H9 (cell line): ENCODE measurements around the gene ADAMTS17. TPM values are rescaled to one million over a fixed set of nuclear protein-coding genes. Genes with fewer than 3 reads are reported as not detected.

Source experiments
- DNase-seq: peaks from one replicate; pipeline ENCODE4 v3.0.0-alpha.2; 2017
- H2AFZ ChIP-seq: one replicate; pipeline ENCODE4 v1.6.1; 2013; ENCODE audit warnings: mild to moderate bottlenecking, low read length, control low read depth, moderate library complexity
- H2AK5ac ChIP-seq: 2 replicates; pipeline ENCODE4 v1.6.1; 2013; ENCODE audit warnings: low read length, control low read depth, mixed read lengths; ENCODE audit not compliant: insufficient read length
- H2BK120ac ChIP-seq: one replicate; pipeline ENCODE4 v1.6.1; 2013; ENCODE audit warnings: low read depth, mild to moderate bottlenecking, low read length, control low read depth, inconsistent platforms; ENCODE audit not compliant: poor library complexity, severe bottlenecking
- H2BK12ac ChIP-seq: 2 replicates; pipeline ENCODE4 v1.6.1; 2013; ENCODE audit warnings: low read length, control low read depth, mixed read lengths, low read depth; ENCODE audit not compliant: insufficient read length
- H2BK15ac ChIP-seq: 2 replicates; pipeline ENCODE4 v1.6.1; 2013; ENCODE audit warnings: low read depth, low read length, control low read depth
- H2BK20ac ChIP-seq: one replicate; pipeline ENCODE4 v1.6.1; 2013; ENCODE audit warnings: low read depth, mild to moderate bottlenecking, low read length, control low read depth, inconsistent platforms; ENCODE audit not compliant: poor library complexity, severe bottlenecking
- H2BK5ac ChIP-seq: 2 replicates; pipeline ENCODE4 v1.6.1; 2013; ENCODE audit warnings: low read length, control low read depth, mixed read lengths; ENCODE audit not compliant: insufficient read length
- H3K14ac ChIP-seq: 2 replicates; pipeline ENCODE4 v1.6.1; 2013; ENCODE audit warnings: low read length, control low read depth; ENCODE audit not compliant: insufficient read depth
- H3K18ac ChIP-seq: 2 replicates; pipeline ENCODE4 v1.6.1; 2013; ENCODE audit warnings: low read depth, mild to moderate bottlenecking, mixed read lengths, low read length, control low read depth; ENCODE audit not compliant: insufficient read length
- H3K23ac ChIP-seq: 2 replicates; pipeline ENCODE4 v1.6.1; 2013; ENCODE audit warnings: low read length, control low read depth, mixed read lengths, low read depth; ENCODE audit not compliant: insufficient read length
- H3K23me2 ChIP-seq: 2 replicates; pipeline ENCODE4 v1.6.1; 2013; ENCODE audit warnings: low read depth, mild to moderate bottlenecking, mixed read lengths, low read length, control low read depth; ENCODE audit not compliant: insufficient read length, poor library complexity, severe bottlenecking
- H3K27ac ChIP-seq: 2 replicates; pipeline ENCODE4 v1.5.1; 2013; ENCODE audit warnings: low read length, control low read depth, mixed read lengths, low read depth; ENCODE audit not compliant: insufficient read length
- H3K27me3 ChIP-seq: 2 replicates; pipeline ENCODE4 v1.6.1; 2013; ENCODE audit warnings: low read length, control low read depth, inconsistent platforms; ENCODE audit not compliant: insufficient read depth
- H3K4ac ChIP-seq: 2 replicates; pipeline ENCODE4 v1.6.1; 2013; ENCODE audit warnings: low read depth, mild to moderate bottlenecking, control low read depth, inconsistent platforms, low read length, moderate library complexity
- H3K4me1 ChIP-seq: 2 replicates; pipeline ENCODE4 v1.6.1; 2013; ENCODE audit warnings: low read length, control low read depth, inconsistent platforms; ENCODE audit not compliant: insufficient read depth
- H3K4me2 ChIP-seq: 2 replicates; pipeline ENCODE4 v1.6.1; 2013; ENCODE audit warnings: low read length, control low read depth, mixed read lengths; ENCODE audit not compliant: insufficient read length, insufficient read depth
- H3K56ac ChIP-seq: 2 replicates; pipeline ENCODE4 v1.6.1; 2013; ENCODE audit warnings: low read depth, mild to moderate bottlenecking, mixed read lengths, low read length, control low read depth; ENCODE audit not compliant: insufficient read length
- H3K79me1 ChIP-seq: 2 replicates; pipeline ENCODE4 v1.6.1; 2013; ENCODE audit warnings: low read depth, mild to moderate bottlenecking, moderate library complexity, low read length, control low read depth, inconsistent platforms; ENCODE audit not compliant: insufficient read depth, poor library complexity, severe bottlenecking
- H3K79me2 ChIP-seq: 2 replicates; pipeline ENCODE4 v1.6.1; 2013; ENCODE audit warnings: low read length, control low read depth, inconsistent platforms; ENCODE audit not compliant: insufficient read depth
- H3K9ac ChIP-seq: 2 replicates; pipeline ENCODE4 v1.6.1; 2013; ENCODE audit warnings: low read length, control low read depth, mixed read lengths; ENCODE audit not compliant: insufficient read length; ENCODE audit errors: extremely low read depth
- H3K9me3 ChIP-seq: one replicate; pipeline ENCODE4 v1.6.1; 2013; ENCODE audit warnings: low read depth, low read length, inconsistent platforms; ENCODE audit not compliant: control insufficient read depth
- H3T11ph ChIP-seq: one replicate; pipeline ENCODE4 v1.6.1; 2013; ENCODE audit warnings: mild to moderate bottlenecking, low read length, control low read depth, inconsistent platforms
- H4K20me1 ChIP-seq: one replicate; pipeline ENCODE4 v1.6.1; 2013; ENCODE audit not compliant: control insufficient read depth, insufficient read length, insufficient read depth
- H4K5ac ChIP-seq: 2 replicates; pipeline ENCODE4 v1.6.1; 2013; ENCODE audit warnings: low read depth, mild to moderate bottlenecking, mixed read lengths, low read length, control low read depth; ENCODE audit not compliant: insufficient read length
- H4K8ac ChIP-seq: replicated peaks from 2 replicates; pipeline ENCODE4 v1.6.1; 2013; ENCODE audit warnings: low read length, control low read depth, mixed read lengths, low read depth; ENCODE audit not compliant: insufficient read length
- H4K91ac ChIP-seq: 2 replicates; pipeline ENCODE4 v1.6.1; 2013; ENCODE audit warnings: low read depth, mild to moderate bottlenecking, moderate library complexity, mixed read lengths, low read length, control low read depth; ENCODE audit not compliant: insufficient read length
- H3K27ac Mint-ChIP-seq, 3 experiments: 2 replicates in 2 of 3; 3 replicates in 1 of 3; pipeline ENCODE4 v1.8.0; 2020 to 2021; ENCODE audit warnings: mixed read lengths in 3 of 3, mild to moderate bottlenecking in 1 of 3, moderate library complexity in 1 of 3
- H3K27me3 Mint-ChIP-seq: 2 replicates; pipeline ENCODE4 v1.8.0; 2021; ENCODE audit warnings: low read depth, mild to moderate bottlenecking, moderate library complexity, mixed read lengths
- H3K36me3 Mint-ChIP-seq, 3 experiments: 2 replicates in 2 of 3; 3 replicates in 1 of 3; pipeline ENCODE4 v1.8.0; 2020 to 2021; ENCODE audit warnings: low read depth in 3 of 3, mixed read lengths in 3 of 3; ENCODE audit not compliant: insufficient read depth in 1 of 3
- H3K4me1 Mint-ChIP-seq, 2 experiments: 2 replicates each; pipeline ENCODE4 v1.8.0; 2020; ENCODE audit warnings: mixed read lengths in 2 of 2
- H3K4me3 Mint-ChIP-seq, 2 experiments: 2 replicates in 1 of 2; 3 replicates in 1 of 2; pipeline ENCODE4 v1.8.0; 2020 to 2021; ENCODE audit warnings: mild to moderate bottlenecking in 2 of 2, mixed read lengths in 2 of 2, moderate library complexity in 1 of 2
- H3K9me3 Mint-ChIP-seq, 2 experiments: 2 replicates in 1 of 2; 3 replicates in 1 of 2; pipeline ENCODE4 v1.8.0; 2020; ENCODE audit warnings: mild to moderate bottlenecking in 2 of 2, mixed read lengths in 2 of 2, moderate library complexity in 1 of 2
- CTCF ChIP-seq: fragments of 200-600 bp; sonication (generic); conservative IDR thresholded peaks from 3 replicates; pipeline ENCODE4 v1.8.0; 2021; ENCODE audit warnings: antibody characterized with exemption, mild to moderate bottlenecking
- WGBS: extraction: QIAGEN DNeasy Blood & Tissue Kit; methylation state at CpG from one replicate; pipeline ENCODE4 v1.1.7; 2013; ENCODE audit warnings: missing lambda C conversion rate, low lambda C conversion rate, mixed read lengths; ENCODE audit not compliant: insufficient read length; ENCODE audit errors: extremely low coverage; 5-methylcytosine and 5-hydroxymethylcytosine counted together
- total RNA-seq: library from RNA; stranded (reverse); gene quantifications from 2 replicates; pipeline ENCODE4 v1.2.1, GENCODE V29; 2021

Gene ADAMTS17
- total RNA-seq, 1 experiment from 2014 or later: 2.9 TPM

- Histone ChIP-seq H2AFZ (no peak overlapping the region), H4K5ac (no peak overlapping the region), H3T11ph (no peak overlapping the region), H3K9ac (no peak overlapping the region), H2AK5ac (no peak overlapping the region), H4K8ac (no peak overlapping the region), H3K27me3 (peaks cover 7% of the 10 kb centered on the region; the same call in 1 of the 2 replicates), H2BK12ac (no peak overlapping the region), H2BK20ac (no peak overlapping the region), H2BK15ac (no peak overlapping the region), H3K23ac (no peak overlapping the region), H3K27ac (no peak overlapping the region), H4K91ac (no peak overlapping the region), H2BK5ac (no peak overlapping the region), H4K20me1 (peaks cover under 1% of the 10 kb centered on the region), H3K4ac (no peak overlapping the region), H3K14ac (no peak overlapping the region), H3K79me1 (no peaks in the 10 kb centered on the region), H3K18ac (no peak overlapping the region), H3K23me2 (no peaks in the 10 kb centered on the region), H3K79me2 (no peaks in the 10 kb centered on the region), H3K4me2 (no peak overlapping the region), H3K56ac (no peak overlapping the region), H2BK120ac (no peak overlapping the region), H3K9me3 (no peaks in the 10 kb centered on the region), H3K4me1 (no peaks in the 10 kb centered on the region)
- no CpG with 5 or more reads among the region's 3 CpGs for WGBS
- H3K27me3 Mint-ChIP-seq: peaks cover 69% of the 10 kb centered on the region
- no peak for DNase-seq
- H3K4me1 Mint-ChIP-seq: peaks cover 13 to 15% of the 10 kb centered on the region in 2 experiments
- no peak overlapping the region for H3K4me3 Mint-ChIP-seq
- H3K36me3 Mint-ChIP-seq: no peaks in the 10 kb centered on the region
- no peaks in the 10 kb centered on the region for H3K9me3 Mint-ChIP-seq
- no peak for TF ChIP-seq CTCF
- no peak overlapping the region for H3K27ac Mint-ChIP-seq
Observed at GRCh38 chr15:100345438-100345837, 3.7 kb upstream of the ADAMTS17 start.
